ENCODE results near the gene UNC80. TPM values are rescaled to one million over a fixed set of nuclear protein-coding genes. Genes with fewer than 3 reads are reported as not detected.
A peak's percentile ranks its signal among the peaks of the same experiment; 100 is the strongest.

Gene UNC80
- polyA plus RNA-seq, 1 donor: 2.5 TPM

DNA sequence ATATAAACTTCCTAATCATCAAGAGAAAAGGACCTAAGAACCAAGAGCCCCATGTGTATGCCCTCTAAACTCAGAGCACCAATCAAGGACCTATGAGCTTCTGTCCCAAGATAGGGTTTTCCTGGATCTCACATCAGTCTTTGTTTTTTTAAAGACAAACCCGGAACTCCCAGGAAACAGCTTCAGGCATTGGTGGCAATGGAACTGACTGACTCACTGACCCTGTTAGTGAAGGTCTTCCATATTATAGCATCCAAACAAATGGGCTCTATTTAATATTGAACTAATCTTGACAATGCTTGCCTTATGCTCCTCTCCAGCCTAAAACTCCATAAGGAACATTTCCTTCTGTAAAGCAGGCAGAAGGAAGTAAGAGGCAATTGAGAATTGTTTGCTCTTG, 167.3 kb downstream of the UNC80 start:
- no peak overlapping the region for H3K27ac ChIP-seq (ENCODE audit: low read length)
- no peaks in the 10 kb centered on the region for H3K9me3 ChIP-seq (ENCODE audit: control insufficient read depth, low read depth, low read length)
- H3K4me1 ChIP-seq (ENCODE audit: control insufficient read depth, insufficient read depth, low read length): no peaks in the 10 kb centered on the region
- no CpG with 5 or more reads among the region's 1 CpG for WGBS (ENCODE audit: insufficient coverage, low lambda C conversion rate)
- no peak overlapping the region for H3K4me3 ChIP-seq (ENCODE audit: low read length)
- no peaks in the 10 kb centered on the region for H3K36me3 ChIP-seq (ENCODE audit: control insufficient read depth, insufficient read depth, low read length)
- no peak for DNase-seq
- no peaks in the 10 kb centered on the region for H3K27me3 ChIP-seq (ENCODE audit: control insufficient read depth, insufficient read depth, low read length)

DNA sequence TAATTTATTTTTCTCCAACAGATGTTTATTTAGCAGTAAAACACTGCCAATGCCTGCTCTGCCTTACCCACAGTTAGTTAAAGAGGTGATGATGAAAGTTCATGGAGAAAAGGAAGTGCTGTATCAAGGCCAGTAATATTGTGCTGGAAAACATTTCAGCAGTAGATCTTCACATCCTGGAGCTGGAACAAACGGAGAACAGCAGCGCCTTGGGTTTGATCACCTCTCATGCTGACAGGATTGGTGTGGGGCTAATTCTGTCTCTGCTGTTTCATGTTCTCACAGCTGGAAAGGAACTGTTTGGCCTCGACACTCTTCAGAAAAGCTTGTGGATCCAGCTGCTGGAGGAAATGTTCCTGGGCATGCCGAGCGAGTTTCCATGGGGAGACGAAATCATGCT, 169.3 kb downstream of the UNC80 start:
- WGBS (ENCODE audit: insufficient coverage, low lambda C conversion rate): 80% methylated on average over 2 of the region's 6 CpGs
- H3K27ac ChIP-seq (ENCODE audit: low read length): no peak overlapping the region

DNA sequence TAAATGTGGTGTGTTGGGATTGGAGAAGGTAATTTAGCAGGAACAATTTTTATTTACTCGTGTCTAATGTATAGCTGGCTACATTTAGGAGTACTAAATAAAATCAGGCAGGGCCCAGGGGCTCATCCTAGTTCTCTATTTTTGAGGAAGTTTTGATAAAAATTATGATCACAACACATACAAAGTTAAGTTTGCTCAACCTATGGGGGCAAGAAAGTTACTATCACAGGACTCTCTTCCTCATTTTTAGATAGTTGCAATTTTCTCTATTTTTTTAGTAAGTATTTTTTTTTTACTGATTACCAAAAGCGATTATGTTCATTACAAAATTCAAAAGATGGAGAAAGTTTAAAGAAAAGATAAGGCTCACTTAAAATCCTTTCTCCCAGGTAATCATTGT, 170.8 kb downstream of the UNC80 start:
- DNase-seq: no peak
- no peaks in the 10 kb centered on the region for H3K27me3 ChIP-seq (ENCODE audit: control insufficient read depth, insufficient read depth, low read length)
- WGBS (ENCODE audit: insufficient coverage, low lambda C conversion rate): 100% methylated on average over 1 of the region's 2 CpGs

More for the DNA sequence above, 169.3 kb downstream of the UNC80 start:
- Histone ChIP-seq H3K9me3 (ENCODE audit: control insufficient read depth, low read depth, low read length) (no peaks in the 10 kb centered on the region), H3K4me1 (ENCODE audit: control insufficient read depth, insufficient read depth, low read length) (no peaks in the 10 kb centered on the region), H3K4me3 (ENCODE audit: low read length) (no peak overlapping the region), H3K36me3 (ENCODE audit: control insufficient read depth, insufficient read depth, low read length) (no peaks in the 10 kb centered on the region), H3K27me3 (ENCODE audit: control insufficient read depth, insufficient read depth, low read length) (no peaks in the 10 kb centered on the region)
- no peak for DNase-seq

DNA sequence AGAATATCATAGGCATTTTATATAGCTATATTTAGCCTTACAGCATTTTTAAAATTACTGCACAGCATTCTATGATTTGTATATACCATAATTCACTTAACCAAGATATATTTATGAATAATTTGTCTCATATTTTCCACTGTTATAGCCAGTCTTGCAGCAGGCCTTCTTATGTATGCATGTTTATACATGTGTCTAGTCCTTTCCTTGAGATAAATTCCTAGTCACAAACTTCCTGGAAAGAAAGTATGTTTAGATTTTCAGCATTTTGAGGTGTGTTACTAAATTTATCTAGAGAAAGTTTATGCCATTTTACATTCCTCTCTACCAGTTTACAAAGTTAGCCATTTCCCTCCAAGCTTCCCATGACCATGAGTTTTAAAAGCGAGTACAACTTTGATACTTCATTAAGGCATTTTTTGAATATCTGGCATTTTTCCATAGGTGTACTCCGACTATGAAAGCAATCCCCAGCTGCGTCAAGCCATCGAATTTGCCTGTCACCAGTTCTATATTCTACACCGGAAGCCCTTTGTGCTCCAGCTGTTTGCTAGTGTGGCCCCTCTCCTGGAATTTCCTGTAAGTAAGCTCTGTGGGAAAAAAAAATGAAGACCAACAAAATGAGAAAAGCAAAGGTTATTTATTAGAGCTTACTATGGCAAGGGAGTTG, 171.4 kb downstream of the UNC80 start:
- no peaks in the 10 kb centered on the region for H3K27me3 ChIP-seq (ENCODE audit: control insufficient read depth, insufficient read depth, low read length)
- WGBS (ENCODE audit: insufficient coverage, low lambda C conversion rate): 70% methylated on average over 2 of the region's 5 CpGs

More for the DNA sequence above, 170.8 kb downstream of the UNC80 start:
- Histone ChIP-seq H3K4me1 (ENCODE audit: control insufficient read depth, insufficient read depth, low read length) (no peaks in the 10 kb centered on the region), H3K27ac (ENCODE audit: low read length) (no peak overlapping the region), H3K9me3 (ENCODE audit: control insufficient read depth, low read depth, low read length) (no peaks in the 10 kb centered on the region), H3K36me3 (ENCODE audit: control insufficient read depth, insufficient read depth, low read length) (no peaks in the 10 kb centered on the region), H3K4me3 (ENCODE audit: low read length) (no peak overlapping the region)

DNA sequence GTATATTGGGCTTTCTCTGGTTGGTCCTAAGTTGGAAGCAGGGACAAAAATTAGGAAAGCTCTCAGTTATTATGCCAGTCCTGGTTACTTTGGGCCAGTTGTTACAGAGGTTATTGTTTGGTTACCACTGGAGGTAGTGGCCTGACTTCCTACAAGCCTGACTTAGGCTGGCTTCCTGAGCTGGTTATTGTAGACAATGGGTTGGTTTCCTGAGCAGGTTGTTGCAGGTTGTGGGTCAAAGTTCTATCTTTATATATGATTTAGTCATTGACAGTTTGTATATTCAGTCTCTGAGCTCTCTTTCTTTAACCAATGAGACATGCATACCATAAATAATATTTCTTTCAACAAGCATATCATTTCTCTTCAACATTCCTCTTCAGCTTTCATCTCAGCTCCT, 172.1 kb downstream of the UNC80 start:
- Histone ChIP-seq H3K36me3 (ENCODE audit: control insufficient read depth, insufficient read depth, low read length) (no peaks in the 10 kb centered on the region), H3K4me1 (ENCODE audit: control insufficient read depth, insufficient read depth, low read length) (no peaks in the 10 kb centered on the region), H3K4me3 (ENCODE audit: low read length) (no peak overlapping the region), H3K9me3 (ENCODE audit: control insufficient read depth, low read depth, low read length) (no peaks in the 10 kb centered on the region), H3K27ac (ENCODE audit: low read length) (peak overlapping the region; percentile 19), H3K27me3 (ENCODE audit: control insufficient read depth, insufficient read depth, low read length) (no peaks in the 10 kb centered on the region)
- no peak for DNase-seq

More for the DNA sequence above, 171.4 kb downstream of the UNC80 start:
- peak in 1 of 2 donors; percentile 13 for DNase-seq
- no peak overlapping the region for H3K4me3 ChIP-seq (ENCODE audit: low read length)
- H3K36me3 ChIP-seq (ENCODE audit: control insufficient read depth, insufficient read depth, low read length): no peaks in the 10 kb centered on the region
- H3K9me3 ChIP-seq (ENCODE audit: control insufficient read depth, low read depth, low read length): no peaks in the 10 kb centered on the region
- H3K4me1 ChIP-seq (ENCODE audit: control insufficient read depth, insufficient read depth, low read length): no peaks in the 10 kb centered on the region
- peak overlapping the region; percentile 19 for H3K27ac ChIP-seq (ENCODE audit: low read length)

DNA sequence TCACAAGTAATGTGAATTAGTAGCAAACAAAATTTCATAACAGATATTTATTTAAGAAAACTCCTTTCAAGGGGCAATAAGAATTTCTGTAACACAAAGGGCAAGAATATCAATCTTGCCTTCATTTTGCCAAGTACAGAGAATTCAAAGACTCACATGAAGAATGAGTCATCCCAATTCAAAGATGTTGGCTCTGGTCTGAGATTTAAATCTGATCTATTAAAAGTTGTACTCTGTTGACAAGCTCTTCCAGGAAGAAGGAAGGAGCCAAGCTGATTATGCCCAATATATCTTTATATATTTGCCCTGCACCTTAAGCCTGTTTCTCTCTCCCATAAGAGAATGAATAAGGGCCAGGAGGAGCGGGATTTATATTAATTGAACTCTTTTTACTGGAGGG, 174.9 kb downstream of the UNC80 start:
- no CpG with 5 or more reads among the region's 1 CpG for WGBS (ENCODE audit: insufficient coverage, low lambda C conversion rate)
- no peaks in the 10 kb centered on the region for H3K27me3 ChIP-seq (ENCODE audit: control insufficient read depth, insufficient read depth, low read length)
- no peak overlapping the region for H3K4me3 ChIP-seq (ENCODE audit: low read length)
- H3K36me3 ChIP-seq (ENCODE audit: control insufficient read depth, insufficient read depth, low read length): no peaks in the 10 kb centered on the region
- no peak for DNase-seq
- peaks cover 1% of the 10 kb centered on the region for H3K9me3 ChIP-seq (ENCODE audit: control insufficient read depth, low read depth, low read length)
- H3K4me1 ChIP-seq (ENCODE audit: control insufficient read depth, insufficient read depth, low read length): no peaks in the 10 kb centered on the region
- H3K27ac ChIP-seq (ENCODE audit: low read length): no peak overlapping the region

DNA sequence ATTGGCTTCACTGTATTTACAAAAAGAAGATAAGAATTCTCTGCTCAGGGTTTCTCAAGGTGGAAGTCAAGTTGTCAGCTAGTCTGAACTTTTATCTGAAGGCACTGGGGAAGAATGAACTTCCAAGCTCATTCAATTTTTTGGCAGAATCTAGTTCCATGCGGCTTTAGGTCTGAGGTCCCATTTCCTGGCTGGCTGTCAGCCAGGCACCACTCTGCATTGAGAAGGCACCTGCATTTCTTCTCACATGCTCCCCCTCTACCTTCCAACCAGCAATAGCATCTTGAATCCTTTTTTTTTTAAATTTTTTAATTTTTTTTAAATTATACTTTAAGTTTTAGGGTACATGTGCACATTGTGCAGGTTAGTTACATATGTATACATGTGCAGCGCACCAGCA, 184.6 kb downstream of the UNC80 start:
- peaks cover 3% of the 10 kb centered on the region for H3K9me3 ChIP-seq (ENCODE audit: control insufficient read depth, low read depth, low read length)
- H3K36me3 ChIP-seq (ENCODE audit: control insufficient read depth, insufficient read depth, low read length): no peaks in the 10 kb centered on the region
- no peak for DNase-seq
- H3K4me1 ChIP-seq (ENCODE audit: control insufficient read depth, insufficient read depth, low read length): no peaks in the 10 kb centered on the region
- WGBS (ENCODE audit: insufficient coverage, low lambda C conversion rate): no CpG with 5 or more reads among the region's 2 CpGs
- H3K27ac ChIP-seq (ENCODE audit: low read length): no peak overlapping the region
- no peak overlapping the region for H3K4me3 ChIP-seq (ENCODE audit: low read length)
- H3K27me3 ChIP-seq (ENCODE audit: control insufficient read depth, insufficient read depth, low read length): no peaks in the 10 kb centered on the region

DNA sequence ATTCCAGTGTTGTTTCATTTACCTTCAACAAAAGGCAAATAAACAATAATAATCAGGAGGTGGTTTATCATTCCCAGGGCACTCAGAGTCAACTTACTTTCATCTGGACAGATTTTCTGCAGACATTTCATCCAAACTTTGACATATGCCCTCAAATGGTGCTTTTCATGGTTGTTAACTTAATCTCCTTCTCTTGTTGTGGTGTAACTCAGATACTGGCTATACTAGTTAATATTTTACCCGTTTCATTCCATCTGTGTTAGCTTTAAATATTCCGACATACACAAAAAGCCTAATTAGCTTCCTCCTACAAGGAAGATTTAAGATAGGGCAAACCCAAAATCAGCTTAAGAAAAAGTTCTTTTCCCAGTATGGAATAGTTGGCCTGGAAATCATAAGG, 186.4 kb downstream of the UNC80 start:
- Histone ChIP-seq H3K4me1 (ENCODE audit: control insufficient read depth, insufficient read depth, low read length) (no peaks in the 10 kb centered on the region), H3K9me3 (ENCODE audit: control insufficient read depth, low read depth, low read length) (no peaks in the 10 kb centered on the region), H3K27ac (ENCODE audit: low read length) (no peak overlapping the region), H3K4me3 (ENCODE audit: low read length) (no peak overlapping the region), H3K27me3 (ENCODE audit: control insufficient read depth, insufficient read depth, low read length) (no peaks in the 10 kb centered on the region), H3K36me3 (ENCODE audit: control insufficient read depth, insufficient read depth, low read length) (no peaks in the 10 kb centered on the region)
- no peak for DNase-seq
- 12% methylated on average over 2 of the region's 2 CpGs for WGBS (ENCODE audit: insufficient coverage, low lambda C conversion rate)

DNA sequence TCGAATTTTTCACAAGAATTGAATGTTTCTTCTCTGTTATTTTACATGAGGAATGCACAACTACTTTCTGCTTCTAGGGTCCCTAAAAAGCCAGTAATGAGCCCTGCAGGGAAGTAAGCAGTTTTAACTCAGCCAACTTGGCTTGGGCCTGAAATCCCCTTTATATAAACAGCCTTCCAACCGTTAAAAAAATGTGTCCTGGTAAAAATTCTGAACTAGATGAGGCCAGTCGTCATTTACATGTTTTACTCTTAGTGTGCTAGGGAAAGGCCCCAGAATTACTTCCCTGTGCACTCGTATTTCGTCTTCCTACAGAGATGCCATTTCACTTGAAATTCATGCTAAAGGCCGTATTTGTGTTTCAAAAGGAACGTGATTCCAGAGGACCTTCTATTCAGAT, 188.4 kb downstream of the UNC80 start:
- no peaks in the 10 kb centered on the region for H3K4me1 ChIP-seq (ENCODE audit: control insufficient read depth, insufficient read depth, low read length)
- DNase-seq: no peak
- H3K9me3 ChIP-seq (ENCODE audit: control insufficient read depth, low read depth, low read length): no peaks in the 10 kb centered on the region
- 60% methylated on average over 1 of the region's 7 CpGs for WGBS (ENCODE audit: insufficient coverage, low lambda C conversion rate)
- H3K27ac ChIP-seq (ENCODE audit: low read length): no peak overlapping the region
- H3K4me3 ChIP-seq (ENCODE audit: low read length): no peak overlapping the region
- H3K27me3 ChIP-seq (ENCODE audit: control insufficient read depth, insufficient read depth, low read length): no peaks in the 10 kb centered on the region
- no peaks in the 10 kb centered on the region for H3K36me3 ChIP-seq (ENCODE audit: control insufficient read depth, insufficient read depth, low read length)

DNA sequence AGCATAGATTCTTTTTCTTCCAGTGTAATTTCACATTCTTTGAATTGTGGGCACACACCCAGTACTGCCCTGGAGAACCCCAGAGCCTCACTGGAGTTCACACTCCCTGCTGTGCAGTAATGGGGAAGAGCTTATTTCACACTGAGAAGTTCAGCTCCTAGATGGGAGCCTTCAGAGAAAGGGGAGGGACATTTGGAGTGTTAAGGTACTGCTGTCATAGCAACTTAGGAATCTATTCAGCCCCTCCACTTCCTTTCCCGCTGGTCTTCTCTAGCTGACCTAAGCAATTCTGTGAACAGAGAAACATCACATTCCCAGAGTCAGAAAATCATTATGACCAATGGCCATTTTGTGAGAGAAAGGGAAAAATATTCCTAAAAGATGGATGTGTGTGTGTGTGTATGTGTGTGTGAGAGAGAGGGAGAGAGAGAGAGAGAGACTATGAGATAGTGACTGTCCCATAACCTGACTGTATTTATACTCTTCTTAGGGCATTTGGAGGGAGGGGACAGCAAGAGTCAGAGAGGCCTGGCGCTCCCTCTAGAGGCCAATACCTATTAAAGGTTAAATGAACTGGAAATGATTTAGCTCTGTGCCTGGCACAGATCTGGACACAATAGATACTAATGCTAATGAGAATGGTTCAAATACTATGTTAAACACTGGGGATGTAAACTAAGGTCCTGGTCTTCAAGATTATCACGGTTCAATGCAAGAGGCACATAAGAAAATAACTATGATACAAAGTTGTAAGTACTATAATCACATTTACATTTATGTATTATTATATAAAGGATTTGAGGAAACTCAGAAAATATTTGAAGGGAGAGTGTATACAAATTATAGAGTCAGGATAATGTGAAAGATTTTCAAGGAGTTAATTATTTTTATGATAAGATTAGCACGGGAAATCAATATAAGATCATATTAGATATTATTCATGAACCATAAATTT, 189.3 kb downstream of the UNC80 start:
- no peaks in the 10 kb centered on the region for H3K36me3 ChIP-seq (ENCODE audit: control insufficient read depth, insufficient read depth, low read length)
- 69% methylated on average over 1 of the region's 4 CpGs for WGBS (ENCODE audit: insufficient coverage, low lambda C conversion rate)
- H3K4me3 ChIP-seq (ENCODE audit: low read length): no peak overlapping the region
- no peaks in the 10 kb centered on the region for H3K9me3 ChIP-seq (ENCODE audit: control insufficient read depth, low read depth, low read length)
- H3K27ac ChIP-seq (ENCODE audit: low read length): no peak overlapping the region
- DNase-seq: peak; percentile 26 to 27
- no peaks in the 10 kb centered on the region for H3K27me3 ChIP-seq (ENCODE audit: control insufficient read depth, insufficient read depth, low read length)
- no peaks in the 10 kb centered on the region for H3K4me1 ChIP-seq (ENCODE audit: control insufficient read depth, insufficient read depth, low read length)

Data from large intestine (tissue), 3 donors.